Activated CD8-positive, alpha-beta memory T cell treated with anti-CD3 and anti-CD28 coated beads, Interleukin-2, amount 50 U/mL, for 48 hours (primary cell): ENCODE results near the gene ITPRIPL2.

Experiments
- DNase-seq: peaks from one replicate; pipeline ENCODE4 v3.0.0-alpha.2; 2020

Gene ITPRIPL2

GRCh38 chr16:19093631-19094541, 19.9 kb upstream of the ITPRIPL2 start:
- no peak for DNase-seq

- no peak for DNase-seq
These were observed 19.0 kb upstream of the ITPRIPL2 start for GRCh38 chr16:19094542-19095365.

GRCh38 chr16:19095654-19096053, 18.1 kb upstream of the ITPRIPL2 start:
- DNase-seq, result no peak

- DNase-seq, result no peak
These were observed 15.6 kb upstream of the ITPRIPL2 start for GRCh38 chr16:19098173-19098572.

- DNase-seq, result no peak
These were observed 11.4 kb upstream of the ITPRIPL2 start for GRCh38 chr16:19102187-19102872.

- DNase-seq, result no peak
These were observed 9.2 kb upstream of the ITPRIPL2 start for GRCh38 chr16:19104607-19105006.

GRCh38 chr16:19105131-19105530, 8.6 kb upstream of the ITPRIPL2 start:
- no peak for DNase-seq

GRCh38 chr16:19105891-19106624, 7.7 kb upstream of the ITPRIPL2 start:
- no peak for DNase-seq

GRCh38 chr16:19106625-19107020, 7.1 kb upstream of the ITPRIPL2 start:
- no peak for DNase-seq

GRCh38 chr16:19108409-19109287, 5.1 kb upstream of the ITPRIPL2 start:
- DNase-seq, result no peak

GRCh38 chr16:19109288-19109664, 4.5 kb upstream of the ITPRIPL2 start:
- no peak for DNase-seq

GRCh38 chr16:19110537-19111360, 3.0 kb upstream of the ITPRIPL2 start:
- no peak for DNase-seq

- DNase-seq, result no peak
These were observed 1.7 kb upstream of the ITPRIPL2 start for GRCh38 chr16:19112099-19112407.

- peak; percentile 67 for DNase-seq
These were observed 789 bp downstream of the ITPRIPL2 start for GRCh38 chr16:19114359-19115147.

- DNase-seq, result no peak
These were observed 1.6 kb downstream of the ITPRIPL2 start for GRCh38 chr16:19115148-19116021.

- no peak for DNase-seq
These were observed 3.1 kb downstream of the ITPRIPL2 start for GRCh38 chr16:19116711-19117449.

GRCh38 chr16:19118938-19119431, 5.2 kb downstream of the ITPRIPL2 start:
- peak; percentile 61 for DNase-seq

GRCh38 chr16:19119564-19119963, 5.8 kb downstream of the ITPRIPL2 start:
- DNase-seq, result no peak
